Esophagus squamous epithelium (tissue), 4 donors: ENCODE data around the gene FOXB1.

Experiments
- POLR2A ChIP-seq, 4 donors: fragments of 450-650 bp; IDR thresholded peaks; one replicate each; pipeline ENCODE4 v1.6.1; 2017; ENCODE audit warnings: antibody characterized with exemption in 4 of 4, mild to moderate bottlenecking in 4 of 4, moderate library complexity in 3 of 4
- TF ChIP-seq, protein P1 (sequence below), 6 experiments: fragments of 450-650 bp in 4 of 6; fragments of 200-600 bp in 2 of 6; sonication (generic) in 2 of 6; IDR thresholded peaks; one replicate each; pipeline ENCODE4 v1.5.1; 2016 to 2019; ENCODE audit warnings: antibody characterized with exemption in 6 of 6, mild to moderate bottlenecking in 4 of 6, moderate library complexity in 4 of 6

DNA sequence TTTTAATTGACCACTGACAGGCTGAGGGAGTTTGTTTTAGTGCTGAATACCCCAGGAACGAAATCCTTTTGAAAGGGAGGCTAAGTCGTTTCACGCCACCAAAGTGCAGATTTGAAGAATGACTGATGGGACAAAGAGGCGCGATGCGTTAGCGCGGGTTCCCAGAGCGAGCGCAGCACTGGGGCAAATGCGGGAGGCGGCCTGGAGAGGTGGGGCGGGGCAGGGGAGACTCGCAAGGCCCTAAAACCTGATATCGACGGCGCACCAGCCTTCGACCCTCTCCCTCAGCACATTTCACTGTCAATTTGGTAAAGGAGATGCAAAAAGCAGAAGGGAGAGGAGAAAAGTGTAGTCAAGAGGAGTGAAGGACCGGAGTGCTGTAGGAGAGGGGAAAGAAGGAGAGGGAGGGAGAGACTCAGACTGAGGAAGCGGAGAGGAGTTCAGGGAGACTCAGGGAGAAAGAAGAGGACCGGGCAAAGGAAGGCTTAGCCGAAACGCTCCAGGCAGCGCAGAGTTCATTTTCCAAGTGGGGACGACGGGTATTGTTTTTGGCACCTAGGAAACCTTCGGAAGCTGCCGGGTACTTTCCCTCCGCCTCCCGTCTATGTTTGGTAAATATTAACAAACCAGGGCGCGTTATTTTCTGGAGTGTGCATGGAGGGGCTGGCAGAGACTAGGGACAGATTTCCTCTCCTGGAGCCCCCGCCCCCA, 3.8 kb upstream of the FOXB1 start:
- TF ChIP-seq, protein P1, sequence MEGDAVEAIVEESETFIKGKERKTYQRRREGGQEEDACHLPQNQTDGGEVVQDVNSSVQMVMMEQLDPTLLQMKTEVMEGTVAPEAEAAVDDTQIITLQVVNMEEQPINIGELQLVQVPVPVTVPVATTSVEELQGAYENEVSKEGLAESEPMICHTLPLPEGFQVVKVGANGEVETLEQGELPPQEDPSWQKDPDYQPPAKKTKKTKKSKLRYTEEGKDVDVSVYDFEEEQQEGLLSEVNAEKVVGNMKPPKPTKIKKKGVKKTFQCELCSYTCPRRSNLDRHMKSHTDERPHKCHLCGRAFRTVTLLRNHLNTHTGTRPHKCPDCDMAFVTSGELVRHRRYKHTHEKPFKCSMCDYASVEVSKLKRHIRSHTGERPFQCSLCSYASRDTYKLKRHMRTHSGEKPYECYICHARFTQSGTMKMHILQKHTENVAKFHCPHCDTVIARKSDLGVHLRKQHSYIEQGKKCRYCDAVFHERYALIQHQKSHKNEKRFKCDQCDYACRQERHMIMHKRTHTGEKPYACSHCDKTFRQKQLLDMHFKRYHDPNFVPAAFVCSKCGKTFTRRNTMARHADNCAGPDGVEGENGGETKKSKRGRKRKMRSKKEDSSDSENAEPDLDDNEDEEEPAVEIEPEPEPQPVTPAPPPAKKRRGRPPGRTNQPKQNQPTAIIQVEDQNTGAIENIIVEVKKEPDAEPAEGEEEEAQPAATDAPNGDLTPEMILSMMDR (IDR thresholded peaks at IDR 0.05): no peak
- no peak for TF ChIP-seq POLR2A (IDR thresholded peaks at IDR 0.05)
